Gastroesophageal sphincter (tissue), 3 donors: ENCODE measurements around the gene WWC2.

Experiments used
- EP300 ChIP-seq: sonication (generic); formaldehyde crosslinking; IDR thresholded peaks from one replicate; pipeline ENCODE4 v1.6.1; 2017; ENCODE audit warnings: antibody characterized with exemption, mild to moderate bottlenecking
- POLR2AphosphoS5 ChIP-seq: sonication (generic); formaldehyde crosslinking; IDR thresholded peaks from one replicate; pipeline ENCODE4 v1.6.1; 2017; ENCODE audit warnings: antibody characterized with exemption
- TF ChIP-seq, protein P1 (sequence below), 4 experiments: fragments of 200-600 bp in 2 of 4; fragments of 450-650 bp in 2 of 4; sonication (generic) in 1 of 4; IDR thresholded peaks; one replicate each; pipeline ENCODE4 v1.5.1; 2017 to 2019; ENCODE audit warnings: antibody characterized with exemption in 4 of 4, mild to moderate bottlenecking in 2 of 4, moderate library complexity in 2 of 4

DNA sequence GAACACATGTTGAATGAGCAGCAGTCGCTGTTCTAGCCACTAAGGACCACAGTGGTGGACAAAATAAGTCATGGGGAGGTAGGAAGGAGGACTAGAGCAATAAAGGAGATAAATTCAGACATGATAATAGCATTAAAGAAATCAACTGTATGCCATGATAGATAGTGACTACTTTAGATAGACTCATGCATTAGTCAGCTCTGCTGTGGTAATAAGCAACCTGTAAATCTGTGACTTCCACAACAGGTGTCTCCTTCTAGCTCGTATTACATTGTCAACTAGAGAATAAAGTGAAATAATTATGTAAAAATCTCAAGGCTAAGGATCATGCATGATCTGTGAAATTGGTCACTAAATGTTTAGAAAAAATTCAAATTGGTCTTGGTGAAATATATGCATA, 77.9 kb downstream of the WWC2 start:
- TF ChIP-seq EP300 (no peak), POLR2AphosphoS5 (no peak)
- TF ChIP-seq, protein P1, sequence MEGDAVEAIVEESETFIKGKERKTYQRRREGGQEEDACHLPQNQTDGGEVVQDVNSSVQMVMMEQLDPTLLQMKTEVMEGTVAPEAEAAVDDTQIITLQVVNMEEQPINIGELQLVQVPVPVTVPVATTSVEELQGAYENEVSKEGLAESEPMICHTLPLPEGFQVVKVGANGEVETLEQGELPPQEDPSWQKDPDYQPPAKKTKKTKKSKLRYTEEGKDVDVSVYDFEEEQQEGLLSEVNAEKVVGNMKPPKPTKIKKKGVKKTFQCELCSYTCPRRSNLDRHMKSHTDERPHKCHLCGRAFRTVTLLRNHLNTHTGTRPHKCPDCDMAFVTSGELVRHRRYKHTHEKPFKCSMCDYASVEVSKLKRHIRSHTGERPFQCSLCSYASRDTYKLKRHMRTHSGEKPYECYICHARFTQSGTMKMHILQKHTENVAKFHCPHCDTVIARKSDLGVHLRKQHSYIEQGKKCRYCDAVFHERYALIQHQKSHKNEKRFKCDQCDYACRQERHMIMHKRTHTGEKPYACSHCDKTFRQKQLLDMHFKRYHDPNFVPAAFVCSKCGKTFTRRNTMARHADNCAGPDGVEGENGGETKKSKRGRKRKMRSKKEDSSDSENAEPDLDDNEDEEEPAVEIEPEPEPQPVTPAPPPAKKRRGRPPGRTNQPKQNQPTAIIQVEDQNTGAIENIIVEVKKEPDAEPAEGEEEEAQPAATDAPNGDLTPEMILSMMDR (IDR thresholded peaks at IDR 0.05): no peak
